Measurements from ENCODE around the gene FOLR1.

The FOLR1 gene

GRCh38 chr11:72223615-72224563 is 31.9 kb downstream of the FOLR1 start:
- no peak for DNase-seq (ENCODE audit: low read depth)

DNA sequence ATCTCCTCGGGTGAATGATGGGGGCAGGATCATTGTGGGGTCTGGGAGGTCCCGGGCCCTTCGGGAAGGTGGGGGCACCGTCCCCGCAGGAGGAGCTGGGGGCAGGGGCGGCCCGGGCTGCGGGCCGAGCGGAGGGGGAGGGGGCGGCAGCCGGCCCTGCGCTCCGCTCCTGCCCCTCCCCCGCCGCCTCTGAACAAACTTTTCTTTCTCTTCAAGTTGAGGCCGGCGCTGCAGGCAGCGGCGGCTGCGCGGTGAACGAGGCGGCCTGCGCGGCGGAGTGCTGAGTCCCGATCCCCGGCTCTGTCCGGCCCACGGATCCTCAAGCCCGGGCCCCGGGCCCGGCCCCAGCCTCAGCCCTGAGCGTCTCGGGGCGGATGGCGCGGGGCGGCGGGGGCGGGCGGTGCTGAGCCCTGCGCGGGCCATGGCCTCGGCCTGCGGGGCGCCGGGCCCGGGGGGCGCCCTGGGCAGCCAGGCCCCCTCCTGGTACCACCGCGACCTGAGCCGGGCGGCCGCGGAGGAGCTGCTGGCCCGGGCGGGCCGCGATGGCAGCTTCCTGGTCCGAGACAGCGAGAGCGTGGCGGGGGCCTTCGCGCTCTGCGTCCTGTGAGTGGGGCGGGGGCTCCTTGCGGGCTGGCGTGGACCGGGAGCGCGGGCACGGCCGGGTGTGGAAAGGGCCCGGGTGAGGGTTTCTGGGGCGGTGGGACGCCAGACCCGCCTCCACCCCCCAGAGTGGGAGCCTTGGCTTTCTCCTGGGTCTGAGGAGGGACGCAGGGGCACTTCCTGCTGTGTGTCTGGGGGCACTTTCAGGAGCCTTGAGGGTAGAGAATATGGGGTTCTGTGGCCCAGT is 32.8 kb downstream of the FOLR1 start, which contains the start of gene INPPL1:
Gene INPPL1 (plus strand): TSS at position 204 of the 847 bp plus-strand sequence. CDS start 218 bp downstream, at position 422.
- DNase-seq (ENCODE audit: low read depth) = no peak

DNA sequence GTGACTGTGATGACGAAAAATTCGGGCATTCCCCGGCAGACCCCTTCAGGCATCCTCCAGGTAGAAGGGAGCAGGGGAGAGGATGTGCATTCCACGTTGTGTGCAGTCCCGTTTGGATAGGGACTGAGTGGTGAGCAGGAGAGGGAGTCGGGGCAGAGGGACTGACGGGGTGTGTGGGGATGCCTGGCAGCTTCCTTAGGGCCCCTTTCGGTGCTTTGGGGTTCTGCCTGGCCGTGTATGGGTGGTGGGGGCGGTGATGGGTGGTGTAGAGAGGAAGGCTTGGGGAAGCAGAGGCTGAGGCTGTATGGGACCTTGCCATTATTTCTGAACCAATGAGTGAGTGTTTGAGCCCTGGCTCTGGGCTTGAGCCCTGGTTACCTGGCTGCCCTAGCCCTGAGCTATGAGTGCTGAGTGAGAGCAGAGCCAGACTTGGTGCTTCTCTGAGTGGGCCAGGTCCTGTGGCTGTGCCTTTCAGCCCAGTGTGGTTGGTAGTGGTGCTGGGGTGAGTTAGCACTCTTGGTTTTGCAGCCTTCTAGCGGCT is 33.5 kb downstream of the FOLR1 start:
- DNase-seq (ENCODE audit: low read depth) = no peak

DNA sequence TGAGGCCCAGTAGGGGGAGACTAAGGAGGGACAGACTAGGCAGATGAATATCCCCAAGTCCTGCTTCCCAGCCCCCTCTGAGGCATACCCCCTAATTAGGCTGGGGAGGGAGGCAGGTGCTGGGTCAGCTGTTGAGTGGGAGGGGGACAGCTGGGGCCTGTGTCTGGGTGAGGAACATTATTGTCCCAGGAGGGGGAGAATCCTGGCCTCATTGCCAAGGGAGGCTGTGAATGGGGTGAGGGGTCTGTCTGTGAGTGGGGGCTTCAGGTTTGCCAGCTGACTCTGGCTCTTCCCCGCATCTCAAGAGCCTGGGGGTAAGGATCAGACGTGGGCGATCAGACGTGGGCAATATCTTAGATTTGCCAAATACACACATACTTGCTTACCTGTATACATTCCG is 34.8 kb downstream of the FOLR1 start:
- DNase-seq (ENCODE audit: low read depth) = no peak

GRCh38 chr11:72227316-72228228 is 35.6 kb downstream of the FOLR1 start:
- DNase-seq (ENCODE audit: low read depth) = no peak

- DNase-seq (ENCODE audit: low read depth) = no peak
Observed at GRCh38 chr11:72228229-72228843, 36.4 kb downstream of the FOLR1 start.

GRCh38 chr11:72228844-72229231 is 36.9 kb downstream of the FOLR1 start:
- no peak for DNase-seq (ENCODE audit: low read depth)

DNA sequence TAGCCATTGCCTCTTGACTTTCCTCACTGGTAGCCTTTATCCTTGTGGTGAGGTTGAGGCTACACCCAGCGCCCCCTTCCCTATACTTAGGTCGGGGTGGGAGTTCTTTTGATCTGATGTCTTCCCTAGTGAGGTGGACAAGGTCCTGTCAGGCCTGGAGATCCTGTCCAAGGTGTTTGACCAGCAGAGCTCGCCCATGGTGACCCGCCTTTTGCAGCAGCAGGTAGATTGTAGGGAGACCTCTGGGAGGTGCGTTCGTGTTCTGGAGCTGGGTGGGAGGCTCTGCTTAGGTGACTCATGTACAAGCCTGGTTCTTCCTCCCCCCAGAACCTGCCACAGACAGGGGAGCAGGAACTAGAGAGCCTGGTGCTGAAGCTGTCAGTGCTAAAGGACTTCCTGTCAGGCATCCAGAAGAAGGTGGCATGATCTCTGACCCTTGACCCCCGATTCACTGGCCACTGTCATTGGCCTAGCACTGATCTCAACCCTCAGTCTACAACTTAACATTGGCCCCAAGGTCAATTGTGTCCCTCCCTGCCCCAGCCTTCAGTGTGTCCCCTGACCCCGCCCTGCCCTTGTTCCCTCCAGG is 37.5 kb downstream of the FOLR1 start:
- no peak for DNase-seq (ENCODE audit: low read depth)

- no peak for DNase-seq (ENCODE audit: low read depth)
Observed at GRCh38 chr11:72229925-72230763, 38.2 kb downstream of the FOLR1 start.

- no peak for DNase-seq (ENCODE audit: low read depth)
Observed at GRCh38 chr11:72230764-72231365, 38.9 kb downstream of the FOLR1 start.

DNA sequence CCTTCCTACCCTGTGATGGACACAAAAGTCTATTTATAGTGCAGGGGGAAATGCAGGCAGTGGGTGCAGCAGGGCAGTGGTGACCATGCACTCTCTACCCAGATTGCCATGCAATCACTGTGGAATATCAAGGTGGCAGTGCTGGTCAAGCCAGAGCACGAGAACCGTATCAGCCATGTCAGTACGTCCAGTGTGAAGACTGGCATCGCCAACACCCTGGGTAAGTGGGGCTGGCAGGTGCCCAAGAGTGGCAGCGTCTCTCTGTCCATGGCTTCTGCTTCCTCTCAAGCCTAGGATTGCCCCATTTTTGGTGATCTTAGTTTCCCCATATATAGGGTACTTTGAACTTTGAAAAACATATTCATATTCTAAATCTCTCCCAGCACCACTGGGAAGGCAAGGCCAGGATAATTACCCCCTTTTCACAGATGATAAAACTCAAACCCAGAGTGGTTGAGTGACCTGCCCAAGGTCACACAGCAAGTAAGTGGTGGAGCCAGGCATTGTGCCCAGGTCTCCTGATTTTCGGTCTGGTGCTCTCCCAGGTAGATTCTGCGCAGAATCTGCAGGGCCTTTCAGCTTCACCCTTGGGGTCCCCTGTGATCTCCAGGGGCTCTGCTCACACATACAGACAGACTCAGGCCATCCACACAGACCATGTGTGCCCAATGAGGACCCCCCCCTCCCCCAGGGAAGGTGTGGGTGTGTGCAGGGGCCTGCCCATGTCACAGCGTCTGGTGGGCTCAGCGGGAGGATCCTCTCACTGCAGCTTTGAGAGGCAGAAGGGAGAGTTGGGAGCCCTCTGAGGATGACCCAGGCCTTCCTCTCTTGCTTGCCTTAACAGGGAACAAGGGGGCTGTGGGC is 39.7 kb downstream of the FOLR1 start:
- DNase-seq (ENCODE audit: low read depth) = no peak

GRCh38 chr11:72232260-72233055 is 40.5 kb downstream of the FOLR1 start:
- no peak for DNase-seq (ENCODE audit: low read depth)

DNA sequence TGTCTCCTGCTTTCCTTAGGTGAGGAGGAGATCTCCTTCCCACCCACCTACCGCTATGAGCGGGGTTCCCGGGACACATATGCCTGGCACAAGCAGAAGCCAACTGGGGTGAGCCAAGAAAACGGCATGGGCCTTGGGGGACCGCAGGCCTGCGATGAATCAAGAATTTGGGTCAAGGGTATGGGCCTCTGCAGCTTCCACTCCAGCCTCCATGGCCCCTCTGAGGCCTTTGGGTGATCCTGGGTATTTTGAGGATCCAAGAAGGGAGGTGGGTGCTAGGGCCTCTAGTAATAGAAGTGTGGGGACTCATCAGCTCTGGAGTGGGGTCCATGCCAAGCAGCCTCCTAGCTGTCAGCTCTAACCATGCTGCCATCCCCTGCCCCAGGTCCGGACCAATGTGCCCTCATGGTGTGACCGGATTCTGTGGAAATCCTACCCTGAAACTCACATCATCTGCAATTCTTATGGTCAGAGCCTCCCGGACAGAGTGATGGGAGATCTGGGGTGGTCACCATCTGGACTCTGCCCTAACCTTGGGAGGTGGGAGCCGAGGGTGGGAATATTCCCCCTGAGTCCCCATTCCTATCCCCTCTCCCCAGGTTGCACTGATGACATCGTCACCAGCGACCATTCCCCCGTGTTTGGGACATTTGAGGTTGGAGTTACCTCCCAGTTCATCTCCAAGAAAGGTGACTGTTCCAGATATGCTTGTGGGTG is 41.3 kb downstream of the FOLR1 start:
- DNase-seq (ENCODE audit: low read depth) = no peak

GRCh38 chr11:72233773-72234513 is 42.0 kb downstream of the FOLR1 start:
- DNase-seq (ENCODE audit: low read depth) = no peak

- no peak for DNase-seq (ENCODE audit: low read depth)
Observed at GRCh38 chr11:72234514-72234830, 42.5 kb downstream of the FOLR1 start.

- DNase-seq (ENCODE audit: low read depth) = no peak
Observed at GRCh38 chr11:72234920-72235319, 43.0 kb downstream of the FOLR1 start.

Measured in CMK (cell line).